Suprapubic skin (tissue), 3 donors: ENCODE measurements around the gene MED26.

ENCODE experiments used
- EP300 ChIP-seq: sonication (generic); formaldehyde crosslinking; IDR thresholded peaks from one replicate; pipeline ENCODE4 v1.6.1; 2017; ENCODE audit warnings: antibody characterized with exemption
- POLR2A ChIP-seq, 2 donors: fragments of 450-650 bp; IDR thresholded peaks; one replicate each; pipeline ENCODE4 v1.6.1; 2017; ENCODE audit warnings: antibody characterized with exemption in 2 of 2, mild to moderate bottlenecking in 2 of 2, moderate library complexity in 2 of 2
- TF ChIP-seq, protein P1 (sequence below), 2 donors: fragments of 200-600 bp in 1 of 2; fragments of 450-650 bp in 1 of 2; sonication (generic) in 1 of 2; IDR thresholded peaks; one replicate each; pipeline ENCODE4 v1.5.1; 2016 to 2019; ENCODE audit warnings: antibody characterized with exemption in 2 of 2, mild to moderate bottlenecking in 1 of 2, moderate library complexity in 1 of 2

DNA sequence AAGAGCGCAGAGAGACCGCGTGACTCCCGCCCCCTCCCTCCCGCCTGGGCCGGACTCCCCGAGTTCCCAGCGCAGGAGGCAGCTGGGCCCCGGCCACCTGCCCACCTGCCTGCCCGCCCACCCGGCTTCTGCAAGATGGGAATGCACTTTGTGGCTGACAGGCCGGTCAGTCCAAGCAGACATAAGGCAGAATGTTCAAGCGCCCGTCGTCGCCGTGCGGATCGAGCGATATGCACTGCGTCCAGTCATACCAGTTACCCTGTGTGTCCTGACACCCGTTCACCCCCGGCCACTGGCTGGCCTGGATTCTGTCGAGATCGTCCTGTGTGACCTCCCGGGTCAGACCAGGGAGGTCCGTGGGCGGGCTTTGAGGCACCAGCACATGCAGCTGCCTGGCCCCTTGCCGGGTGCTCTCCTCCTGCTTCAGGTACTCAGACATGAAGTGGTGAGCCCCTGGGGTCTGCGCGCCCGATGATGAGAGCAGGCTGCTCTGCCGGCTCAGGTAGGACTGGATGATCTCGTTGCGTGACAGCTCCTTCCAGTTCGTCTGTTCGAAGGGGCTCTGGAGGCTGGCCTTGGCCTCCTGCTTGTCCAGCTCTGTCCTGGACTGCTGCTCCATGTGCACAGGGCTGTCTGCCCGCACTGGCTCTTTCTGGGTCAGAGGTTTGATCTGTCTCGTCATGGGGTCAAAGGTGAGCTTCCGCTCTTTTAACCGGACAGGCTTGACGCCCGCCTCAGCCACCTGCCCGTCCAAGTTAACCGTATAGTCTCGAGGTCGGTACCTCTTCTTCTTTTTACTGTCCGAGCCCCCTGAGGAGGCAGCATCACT is 51.9 kb downstream of the MED26 start:
- TF ChIP-seq EP300 (no peak), POLR2A (IDR thresholded peaks at IDR 0.05) (no peak)
- TF ChIP-seq, protein P1, sequence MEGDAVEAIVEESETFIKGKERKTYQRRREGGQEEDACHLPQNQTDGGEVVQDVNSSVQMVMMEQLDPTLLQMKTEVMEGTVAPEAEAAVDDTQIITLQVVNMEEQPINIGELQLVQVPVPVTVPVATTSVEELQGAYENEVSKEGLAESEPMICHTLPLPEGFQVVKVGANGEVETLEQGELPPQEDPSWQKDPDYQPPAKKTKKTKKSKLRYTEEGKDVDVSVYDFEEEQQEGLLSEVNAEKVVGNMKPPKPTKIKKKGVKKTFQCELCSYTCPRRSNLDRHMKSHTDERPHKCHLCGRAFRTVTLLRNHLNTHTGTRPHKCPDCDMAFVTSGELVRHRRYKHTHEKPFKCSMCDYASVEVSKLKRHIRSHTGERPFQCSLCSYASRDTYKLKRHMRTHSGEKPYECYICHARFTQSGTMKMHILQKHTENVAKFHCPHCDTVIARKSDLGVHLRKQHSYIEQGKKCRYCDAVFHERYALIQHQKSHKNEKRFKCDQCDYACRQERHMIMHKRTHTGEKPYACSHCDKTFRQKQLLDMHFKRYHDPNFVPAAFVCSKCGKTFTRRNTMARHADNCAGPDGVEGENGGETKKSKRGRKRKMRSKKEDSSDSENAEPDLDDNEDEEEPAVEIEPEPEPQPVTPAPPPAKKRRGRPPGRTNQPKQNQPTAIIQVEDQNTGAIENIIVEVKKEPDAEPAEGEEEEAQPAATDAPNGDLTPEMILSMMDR (IDR thresholded peaks at IDR 0.05) = no peak
